IMR-90 (cell line): ENCODE measurements around the gene CXCL12. TPM values are rescaled to one million over a fixed set of nuclear protein-coding genes. Genes with fewer than 3 reads are reported as not detected.

ENCODE experiments used
- ATAC-seq: fragments of 200-7000 bp; cut with Tn5 transposase; 2 replicates; pipeline ENCODE4 v1.9.1; 2020; ENCODE audit warnings: low read depth, mild to moderate bottlenecking, moderate library complexity
- BruUV-seq: library from RNA; stranded (reverse); fragments of 400-500 nt; replicated peaks from 2 replicates; lab custom pipeline; 2021; lab: Mats Ljungman, UMichigan
- CTCF ChIA-PET: fragments of 300-600 bp; formaldehyde crosslinking; extraction: SDS; loops from one replicate; lab custom pipeline; 2021; ENCODE audit warnings: antibody characterized with exemption; lab: Yijun Ruan, JAX
- POLR2A ChIA-PET: fragments of 300-600 bp; sonication (Branson Sonifier 250); formaldehyde crosslinking; loops from one replicate; lab custom pipeline; 2022; ENCODE audit warnings: antibody characterized with exemption; ENCODE audit not compliant: unreplicated experiment; lab: Charles Lee
- DNase-seq: peaks from one replicate; pipeline ENCODE4 v3.0.0; 2013
- H2AFZ ChIP-seq: replicated peaks from 2 replicates; pipeline ENCODE3; 2013; ENCODE audit warnings: low read length, mild to moderate bottlenecking; ENCODE audit not compliant: poor library complexity
- H2AK5ac ChIP-seq: 2 replicates; pipeline ENCODE4 v1.6.1; 2013; ENCODE audit warnings: low read depth, low read length, inconsistent platforms
- H2AK9ac ChIP-seq: replicated peaks from 2 replicates; pipeline ENCODE3; 2013; ENCODE audit warnings: mild to moderate bottlenecking, low read depth, low read length, moderate library complexity; ENCODE audit not compliant: poor library complexity
- H2BK120ac ChIP-seq: 2 replicates; pipeline ENCODE4 v1.6.1; 2013; ENCODE audit warnings: low read depth, low read length, inconsistent platforms
- H2BK15ac ChIP-seq: 3 replicates; pipeline ENCODE4 v1.6.1; 2013; ENCODE audit warnings: low read depth, low read length, inconsistent platforms
- H2BK20ac ChIP-seq: 2 replicates; pipeline ENCODE4 v1.6.1; 2013; ENCODE audit warnings: low read depth, mild to moderate bottlenecking, inconsistent platforms, low read length, moderate library complexity
- H2BK5ac ChIP-seq: 2 replicates; pipeline ENCODE4 v1.6.1; 2013; ENCODE audit warnings: mild to moderate bottlenecking, low read depth, low read length, inconsistent platforms; ENCODE audit not compliant: poor library complexity, severe bottlenecking
- H3K14ac ChIP-seq: replicated peaks from 2 replicates; pipeline ENCODE4 v1.6.1; 2013; ENCODE audit warnings: low read depth, low read length, inconsistent platforms
- H3K18ac ChIP-seq: 2 replicates; pipeline ENCODE4 v1.6.1; 2013; ENCODE audit warnings: low read depth, low read length, control low read depth
- H3K23ac ChIP-seq: 2 replicates; pipeline ENCODE4 v1.6.1; 2013; ENCODE audit warnings: low read depth, low read length, inconsistent platforms
- H3K27ac ChIP-seq: 2 replicates; pipeline ENCODE4 v1.5.1; 2013; ENCODE audit warnings: mild to moderate bottlenecking, control low read depth, low read length; ENCODE audit not compliant: insufficient read depth
- H3K27me3 ChIP-seq: 2 replicates; pipeline ENCODE4 v1.6.1; 2013; ENCODE audit warnings: low read length; ENCODE audit not compliant: control insufficient read depth, insufficient read depth
- H3K36me3 ChIP-seq: 2 replicates; pipeline ENCODE4 v1.6.1; 2013; ENCODE audit warnings: low read length, mixed read lengths; ENCODE audit not compliant: control insufficient read depth, insufficient read depth
- H3K4ac ChIP-seq: 2 replicates; pipeline ENCODE4 v1.6.1; 2013; ENCODE audit warnings: low read depth, low read length, inconsistent platforms
- H3K4me1 ChIP-seq: 2 replicates; pipeline ENCODE4 v1.6.1; 2013; ENCODE audit warnings: low read length, mixed read lengths; ENCODE audit not compliant: control insufficient read depth, insufficient read depth
- H3K4me2 ChIP-seq: 2 replicates; pipeline ENCODE4 v1.6.1; 2013; ENCODE audit warnings: low read depth, mild to moderate bottlenecking, control low read depth, low read length, moderate library complexity
- H3K4me3 ChIP-seq: 2 replicates; pipeline ENCODE4 v1.5.1; 2013; ENCODE audit warnings: low read depth, mild to moderate bottlenecking, control low read depth, low read length, moderate library complexity; ENCODE audit not compliant: insufficient read depth
- H3K56ac ChIP-seq: 2 replicates; pipeline ENCODE4 v1.6.1; 2013; ENCODE audit warnings: low read length, inconsistent platforms; ENCODE audit not compliant: insufficient read depth; ENCODE audit errors: extremely low read depth
- H3K79me1 ChIP-seq, 2 experiments: 2 replicates each; pipeline ENCODE4 v1.6.1; 2013; ENCODE audit warnings: low read length in 2 of 2, inconsistent platforms in 1 of 2, low read depth in 1 of 2
- H3K9ac ChIP-seq: 2 replicates; pipeline ENCODE4 v1.6.1; 2013; ENCODE audit warnings: low read depth, low read length, control low read depth
- H3K9me1 ChIP-seq: 2 replicates; pipeline ENCODE4 v1.6.1; 2013; ENCODE audit warnings: low read length, inconsistent platforms; ENCODE audit not compliant: insufficient read depth
- H3K9me3 ChIP-seq: 2 replicates; pipeline ENCODE4 v1.6.1; 2013; ENCODE audit warnings: low read length; ENCODE audit not compliant: control insufficient read depth, insufficient read depth
- H4K20me1 ChIP-seq: 2 replicates; pipeline ENCODE4 v1.6.1; 2013; ENCODE audit warnings: low read length, inconsistent platforms; ENCODE audit not compliant: insufficient read depth
- H4K5ac ChIP-seq: 2 replicates; pipeline ENCODE4 v1.6.1; 2013; ENCODE audit warnings: mild to moderate bottlenecking, low read depth, low read length, control low read depth
- H4K8ac ChIP-seq, 2 experiments: 2 replicates each; pipeline ENCODE4 v1.6.1; 2013; ENCODE audit warnings: low read depth in 2 of 2, low read length in 2 of 2, control low read depth in 1 of 2, inconsistent platforms in 1 of 2
- H4K91ac ChIP-seq: 2 replicates; pipeline ENCODE4 v1.6.1; 2013; ENCODE audit warnings: low read depth, low read length, inconsistent platforms; ENCODE audit not compliant: insufficient read depth
- BHLHE40 ChIP-seq: fragments of 150-350 bp; IDR thresholded peaks from 2 replicates; pipeline ENCODE4 v1.6.1; 2016; ENCODE audit warnings: mild to moderate bottlenecking, low read depth, low read length
- CEBPB ChIP-seq: IDR thresholded peaks from 2 replicates; pipeline ENCODE4 v1.6.1; 2012; ENCODE audit warnings: low read depth, low read length, improper control_type of control experiment
- MAZ ChIP-seq: IDR thresholded peaks from 2 replicates; pipeline ENCODE4 v1.6.1; 2012; ENCODE audit warnings: low read depth, mild to moderate bottlenecking, low read length, improper control_type of control experiment, moderate library complexity, borderline replicate concordance
- USF2 ChIP-seq: fragments of 150-350 bp; IDR thresholded peaks from 2 replicates; pipeline ENCODE4 v1.6.1; 2017; ENCODE audit warnings: mild to moderate bottlenecking, antibody characterized with exemption, low read length, low read depth
- WGBS, 2 experiments: methylation state at CpG; one replicate each; pipeline versions ENCODE4 v1.1.5 to v1.1.7; 2013; ENCODE audit warnings: missing lambda C conversion rate in 2 of 2; ENCODE audit not compliant: insufficient read length in 1 of 2; ENCODE audit errors: extremely low coverage in 2 of 2; 5-methylcytosine and 5-hydroxymethylcytosine counted together
- dilution Hi-C: fragments of 300-500 bp; cut with HindIII; formaldehyde crosslinking; loops from one replicate; pipeline ENCODE4 v1.14.3; 2018; ENCODE audit warnings: low sequenced_read_pairs; ENCODE audit not compliant: unreplicated experiment
- in situ Hi-C: fragments of 300-500 bp; cut with MboI; formaldehyde crosslinking; loops from 3 replicates; pipeline ENCODE4 v1.14.3; 2019; ENCODE audit warnings: low sequenced_read_pairs, inconsistent platforms, mixed read lengths
- intact Hi-C: fragments of 100-400 bp; cut with micrococcal nuclease; formaldehyde crosslinking; loops from 2 replicates; pipeline ENCODE4 v1.10.0; 2022
- polyA plus RNA-seq, 3 experiments: library from polyadenylated mRNA; depleted of rRNA; stranded (reverse); fragments of >200 nt; gene quantifications; 2 replicates each; pipeline ENCODE4 v1.2.3, GENCODE V29; 2012; ENCODE audit warnings: low replicate concordance in 1 of 3
- total RNA-seq: library from RNA; depleted of rRNA; stranded (reverse); fragments of >200 nt; gene quantifications from 2 replicates; pipeline ENCODE4 v1.2.3, GENCODE V29; 2012

The CXCL12 gene
- total and polyA plus RNA-seq, 2 of the 4 experiments (the other 2 are of a cell fraction), result 15.8 to 80.7 TPM

- no TSS peak for BruUV-seq
- Histone ChIP-seq H2BK120ac (no peak overlapping the region), H2AK9ac (no peak overlapping the region), H2BK15ac (no peak overlapping the region), H3K23ac (no peak overlapping the region), H3K4me2 (no peak overlapping the region), H2AK5ac (no peak overlapping the region), H3K56ac (no peak overlapping the region), H4K20me1 (no peaks in the 10 kb centered on the region), H3K9me3 (0 out of 2 replicates have a peak, but pooled peaks cover 5% of the 10 kb centered on the region), H4K91ac (no peak overlapping the region), H4K5ac (no peak overlapping the region), H3K9me1 (no peaks in the 10 kb centered on the region), H3K27me3 (peaks cover 25% of the 10 kb centered on the region), H3K79me1 (no peaks in the 10 kb centered on the region), H3K27ac (no peak overlapping the region), H4K8ac (no peak overlapping the region), H3K4me1 (peaks cover 2% of the 10 kb centered on the region; the same call in 1 of the 2 replicates), H2BK20ac (no peak overlapping the region), H2AFZ (no peak overlapping the region), H3K36me3 (no peaks in the 10 kb centered on the region), H3K18ac (no peak overlapping the region), H3K14ac (no peak overlapping the region), H3K4me3 (no peak overlapping the region), H2BK5ac (no peak overlapping the region), H3K4ac (no peak overlapping the region), H3K9ac (no peak overlapping the region)
- DNase-seq (no peak), ATAC-seq (no peak)
- CTCF ChIA-PET, result no interaction called here
- POLR2A ChIA-PET, result no interaction called here
- no CpG with 5 or more reads among the region's 1 CpG for WGBS, 2 experiments
- in situ Hi-C loops (no loop called here), dilution Hi-C loops (no loop called here), intact Hi-C loops (no loop called here)
- TF ChIP-seq MAZ, result no peak
- no peak for TF ChIP-seq BHLHE40
- no peak for TF ChIP-seq USF2
- no peak for TF ChIP-seq CEBPB
Measured at GRCh38 chr10:44413416-44413815, 28.5 kb upstream of the CXCL12 start.
